Smooth muscle cell (in vitro differentiated cells): ENCODE measurements around the gene LRRC10. TPM values are rescaled to one million over a fixed set of nuclear protein-coding genes. Genes with fewer than 3 reads are reported as not detected.

Experiments used
- DNase-seq: peaks from one replicate; lab custom pipeline; 2025; ENCODE audit not compliant: unreplicated experiment; lab: John Stamatoyannopoulos, UW
- H2AFZ ChIP-seq: fragments of 200-600 bp; sonication (generic); 2 replicates; pipeline ENCODE4 v1.6.0; 2016; ENCODE audit warnings: antibody characterized with exemption, low read depth, mild to moderate bottlenecking
- H3F3A ChIP-seq: fragments of 200-600 bp; sonication (generic); 2 replicates; pipeline ENCODE4 v1.6.0; 2017; ENCODE audit warnings: antibody characterized with exemption, low read depth
- H3K27ac ChIP-seq: fragments of 200-600 bp; sonication (generic); 2 replicates; pipeline ENCODE4 v1.5.1; 2016; ENCODE audit warnings: low read depth, mild to moderate bottlenecking
- H3K27me3 ChIP-seq: fragments of 200-600 bp; sonication (generic); 2 replicates; pipeline ENCODE4 v1.6.1; 2016; ENCODE audit warnings: low read depth, mild to moderate bottlenecking
- H3K36me3 ChIP-seq: fragments of 200-600 bp; sonication (generic); 2 replicates; pipeline ENCODE4 v1.5.1; 2016; ENCODE audit warnings: low read depth
- H3K4me1 ChIP-seq: fragments of 200-600 bp; sonication (generic); 2 replicates; pipeline ENCODE4 v1.5.1; 2016; ENCODE audit warnings: low read depth
- H3K4me2 ChIP-seq: fragments of 200-600 bp; sonication (generic); 2 replicates; pipeline ENCODE4 v1.6.0; 2016; ENCODE audit warnings: mild to moderate bottlenecking
- H3K4me3 ChIP-seq: fragments of 200-600 bp; sonication (generic); 2 replicates; pipeline ENCODE4 v1.5.1; 2016; ENCODE audit warnings: mild to moderate bottlenecking
- H3K79me2 ChIP-seq: fragments of 200-600 bp; sonication (generic); 2 replicates; pipeline ENCODE4 v1.6.0; 2016; ENCODE audit warnings: low read depth, mild to moderate bottlenecking
- H3K9ac ChIP-seq: fragments of 200-600 bp; sonication (generic); 2 replicates; pipeline ENCODE4 v1.6.0; 2016; ENCODE audit warnings: low read depth
- H3K9me3 ChIP-seq: fragments of 200-600 bp; sonication (generic); replicated peaks from 2 replicates; pipeline ENCODE4 v1.5.1; 2016; ENCODE audit warnings: low read depth
- H4K20me1 ChIP-seq: fragments of 200-600 bp; sonication (generic); 2 replicates; pipeline ENCODE4 v1.6.0; 2016; ENCODE audit warnings: low read depth
- CTCF ChIP-seq: fragments of 200-600 bp; sonication (generic); IDR thresholded peaks from 2 replicates; pipeline ENCODE4 v1.5.1; 2017; ENCODE audit warnings: borderline replicate concordance, mild to moderate bottlenecking, antibody characterized with exemption; ENCODE audit not compliant: insufficient read depth, poor library complexity, severe bottlenecking
- WGBS: methylation state at CpG from one replicate; pipeline ENCODE4 v1.1.7; 2016; ENCODE audit warnings: low lambda C conversion rate; 5-methylcytosine and 5-hydroxymethylcytosine counted together
- polyA plus RNA-seq: library from polyadenylated mRNA; unstranded; fragments of >200 nt; fragmentation: Nextera tagmentation; extraction: Ambion mirVana; gene quantifications from 2 replicates; pipeline ENCODE4 v1.2.1, GENCODE V29; 2016
- total RNA-seq: library from RNA; depleted of rRNA; stranded (reverse); fragments of >200 nt; gene quantifications from 2 replicates; pipeline ENCODE4 v1.2.3, GENCODE V29; 2014

LRRC10 gene
- total and polyA plus RNA-seq, 2 experiments from 2014 or later = not detected

GRCh38 chr12:69651922-69652321 is 41.2 kb upstream of the LRRC10 start:
- Histone ChIP-seq H3K27ac (no peak overlapping the region), H4K20me1 (no peaks in the 10 kb centered on the region), H3K4me3 (no peak overlapping the region), H3K9me3 (no peaks in the 10 kb centered on the region), H2AFZ (no peak overlapping the region), H3F3A (no peaks in the 10 kb centered on the region), H3K36me3 (no peaks in the 10 kb centered on the region), H3K4me2 (no peak overlapping the region), H3K9ac (no peak overlapping the region), H3K4me1 (peaks cover 8% of the 10 kb centered on the region), H3K79me2 (no peaks in the 10 kb centered on the region), H3K27me3 (no peaks in the 10 kb centered on the region)
- 92% methylated on average over 3 of the region's 3 CpGs for WGBS
- DNase-seq = no peak
- no peak for TF ChIP-seq CTCF

- Histone ChIP-seq H3F3A (no peaks in the 10 kb centered on the region), H3K27me3 (no peaks in the 10 kb centered on the region), H3K36me3 (no peaks in the 10 kb centered on the region), H3K9ac (no peak overlapping the region), H4K20me1 (no peaks in the 10 kb centered on the region), H3K4me3 (no peak overlapping the region), H2AFZ (no peak overlapping the region), H3K9me3 (no peaks in the 10 kb centered on the region), H3K79me2 (no peaks in the 10 kb centered on the region), H3K27ac (no peak overlapping the region), H3K4me2 (no peak overlapping the region), H3K4me1 (no peaks in the 10 kb centered on the region)
- 74% methylated on average over 4 of the region's 4 CpGs for WGBS
- no peak for DNase-seq
- TF ChIP-seq CTCF = no peak
These were observed 38.8 kb upstream of the LRRC10 start for GRCh38 chr12:69649529-69649928.

- Histone ChIP-seq H2AFZ (no peak overlapping the region), H3K27ac (peak overlapping the region; percentile 30), H3F3A (no peaks in the 10 kb centered on the region), H3K4me2 (no peak overlapping the region), H4K20me1 (no peaks in the 10 kb centered on the region), H3K36me3 (no peaks in the 10 kb centered on the region), H3K27me3 (no peaks in the 10 kb centered on the region), H3K79me2 (no peaks in the 10 kb centered on the region), H3K9ac (no peak overlapping the region), H3K4me3 (no peak overlapping the region), H3K4me1 (no peaks in the 10 kb centered on the region), H3K9me3 (no peaks in the 10 kb centered on the region)
- no peak for DNase-seq
- 52% methylated on average over 3 of the region's 3 CpGs for WGBS
- no peak for TF ChIP-seq CTCF
These were observed 37.8 kb upstream of the LRRC10 start for GRCh38 chr12:69648476-69648875.

GRCh38 chr12:69647178-69647577 is 36.5 kb upstream of the LRRC10 start:
- Histone ChIP-seq H3K27ac (no peak overlapping the region), H4K20me1 (no peaks in the 10 kb centered on the region), H2AFZ (no peak overlapping the region), H3K9me3 (no peaks in the 10 kb centered on the region), H3F3A (no peaks in the 10 kb centered on the region), H3K4me2 (no peak overlapping the region), H3K4me1 (no peaks in the 10 kb centered on the region), H3K79me2 (no peaks in the 10 kb centered on the region), H3K4me3 (no peak overlapping the region), H3K27me3 (no peaks in the 10 kb centered on the region), H3K36me3 (no peaks in the 10 kb centered on the region), H3K9ac (no peak overlapping the region)
- no peak for TF ChIP-seq CTCF
- DNase-seq = no peak
- 78% methylated on average over 4 of the region's 4 CpGs for WGBS
